Astrocyte of the spinal cord (primary cell): ENCODE measurements around the gene COPS2.
A peak's percentile ranks its signal among the peaks of the same experiment; 100 is the strongest.

ENCODE experiments used
- DNase-seq: peaks from one replicate; pipeline ENCODE4 v3.0.0; 2011; ENCODE audit warnings: low read depth, low spot score
- H3K4me3 ChIP-seq: 2 replicates; pipeline ENCODE4 v1.5.1; 2011; ENCODE audit warnings: low read depth, mild to moderate bottlenecking, low read length, moderate library complexity
- in situ Hi-C: cut with HindIII; loops from 2 replicates; pipeline ENCODE4 v1.10.0; 2017; ENCODE audit warnings: low sequenced_read_pairs
- TF ChIP-seq, protein P1 (sequence below): IDR thresholded peaks from 2 replicates; pipeline ENCODE4 v1.5.1; 2012; ENCODE audit warnings: low read depth, mild to moderate bottlenecking, low read length, inconsistent platforms

Gene COPS2

DNA sequence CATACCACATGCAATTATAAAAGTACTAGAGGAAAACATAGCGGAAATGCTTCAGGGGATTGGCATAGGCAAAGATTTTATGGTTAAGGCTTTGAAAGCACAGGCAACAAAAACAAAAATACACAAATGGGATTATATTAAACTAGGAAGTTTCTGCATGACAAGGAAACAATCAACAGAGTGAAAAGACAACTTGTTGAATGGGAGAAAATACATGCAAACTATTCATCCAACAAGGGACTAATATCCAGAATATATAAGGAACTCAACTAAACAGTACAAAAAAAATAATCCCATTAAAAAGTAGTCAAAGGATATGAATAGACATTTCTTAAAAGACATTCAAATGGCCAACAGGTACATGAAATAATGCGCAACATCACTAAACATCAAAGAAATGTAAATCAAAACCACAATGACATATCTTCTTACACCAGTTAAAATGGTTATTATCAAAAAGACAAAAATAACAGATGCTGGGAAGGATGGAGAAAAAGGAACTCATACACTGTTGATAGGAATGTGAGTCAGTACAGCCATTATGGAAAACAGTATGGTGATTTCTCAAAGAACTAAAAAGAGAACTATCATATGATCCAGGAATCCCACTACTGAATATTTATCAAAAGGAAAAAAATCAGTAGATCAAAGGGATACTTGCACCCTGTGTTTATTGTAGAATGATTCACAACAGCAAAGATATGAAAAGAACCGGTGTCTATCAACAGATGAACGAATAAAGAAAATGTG lies 39.1 kb downstream of the COPS2 start:
- no peak overlapping the region for H3K4me3 ChIP-seq
- no peak for DNase-seq
- TF ChIP-seq, protein P1, sequence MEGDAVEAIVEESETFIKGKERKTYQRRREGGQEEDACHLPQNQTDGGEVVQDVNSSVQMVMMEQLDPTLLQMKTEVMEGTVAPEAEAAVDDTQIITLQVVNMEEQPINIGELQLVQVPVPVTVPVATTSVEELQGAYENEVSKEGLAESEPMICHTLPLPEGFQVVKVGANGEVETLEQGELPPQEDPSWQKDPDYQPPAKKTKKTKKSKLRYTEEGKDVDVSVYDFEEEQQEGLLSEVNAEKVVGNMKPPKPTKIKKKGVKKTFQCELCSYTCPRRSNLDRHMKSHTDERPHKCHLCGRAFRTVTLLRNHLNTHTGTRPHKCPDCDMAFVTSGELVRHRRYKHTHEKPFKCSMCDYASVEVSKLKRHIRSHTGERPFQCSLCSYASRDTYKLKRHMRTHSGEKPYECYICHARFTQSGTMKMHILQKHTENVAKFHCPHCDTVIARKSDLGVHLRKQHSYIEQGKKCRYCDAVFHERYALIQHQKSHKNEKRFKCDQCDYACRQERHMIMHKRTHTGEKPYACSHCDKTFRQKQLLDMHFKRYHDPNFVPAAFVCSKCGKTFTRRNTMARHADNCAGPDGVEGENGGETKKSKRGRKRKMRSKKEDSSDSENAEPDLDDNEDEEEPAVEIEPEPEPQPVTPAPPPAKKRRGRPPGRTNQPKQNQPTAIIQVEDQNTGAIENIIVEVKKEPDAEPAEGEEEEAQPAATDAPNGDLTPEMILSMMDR: no peak
- in situ Hi-C loops: no loop called here

DNA sequence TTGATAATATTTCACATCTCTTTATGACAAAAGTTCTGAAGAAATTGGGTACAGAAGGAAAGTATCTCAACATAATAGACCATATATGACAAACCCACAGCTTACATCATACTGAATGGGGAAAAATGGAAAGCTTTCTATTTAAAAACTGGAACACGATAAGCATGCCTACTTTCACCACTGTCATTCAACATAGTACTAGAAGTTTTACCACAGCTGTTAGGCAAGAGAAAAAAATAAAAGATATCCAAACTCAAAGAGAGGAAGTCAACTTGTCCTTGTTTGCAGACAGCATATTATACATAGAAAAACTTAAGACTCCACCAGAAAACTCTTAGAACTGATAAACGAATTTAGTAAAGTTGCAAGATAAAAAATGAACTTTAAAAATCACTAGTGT lies 40.3 kb downstream of the COPS2 start:
- TF ChIP-seq, protein P1: no peak
- no peak for DNase-seq
- H3K4me3 ChIP-seq: no peak overlapping the region
- in situ Hi-C loops: no loop called here

DNA sequence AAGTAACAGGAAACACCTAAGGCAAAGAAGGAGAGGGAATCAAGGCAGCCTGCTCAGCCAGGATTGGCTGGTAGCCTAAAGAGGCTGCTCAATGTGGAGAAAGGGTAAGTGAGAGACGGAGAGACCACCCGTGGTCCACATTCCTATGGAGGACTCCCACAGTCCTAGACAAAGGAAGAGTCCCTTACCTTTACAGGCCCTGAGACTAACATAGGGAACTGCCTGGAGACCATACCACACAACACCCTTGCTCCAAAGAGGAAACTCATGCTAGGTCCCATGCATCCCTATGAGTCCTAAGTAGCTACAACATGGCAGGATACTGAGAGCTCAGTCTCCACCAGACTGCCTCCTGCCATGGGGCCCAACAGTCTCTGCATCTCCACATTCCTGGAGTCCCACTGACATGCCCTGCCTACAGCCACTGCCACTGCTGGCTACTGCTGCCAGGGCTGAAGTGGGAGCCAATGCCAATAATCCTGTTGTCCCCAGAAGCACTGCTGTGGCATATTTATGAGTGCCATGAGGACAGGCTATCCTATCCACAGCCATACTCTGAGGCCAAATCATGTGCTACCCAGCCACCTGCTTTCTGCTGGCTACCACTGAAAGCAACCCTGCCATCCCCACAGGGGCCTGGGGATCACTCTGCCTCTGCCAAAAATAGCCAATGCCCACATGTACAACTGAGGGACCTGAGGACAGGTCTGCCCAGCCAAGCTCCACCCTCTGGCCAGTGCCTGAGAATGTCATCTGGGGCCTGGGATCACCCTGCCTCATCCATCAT lies 45.0 kb downstream of the COPS2 start:
- TF ChIP-seq, protein P1: no peak
- no peak overlapping the region for H3K4me3 ChIP-seq
- in situ Hi-C loops: no loop called here
- DNase-seq: no peak

DNA sequence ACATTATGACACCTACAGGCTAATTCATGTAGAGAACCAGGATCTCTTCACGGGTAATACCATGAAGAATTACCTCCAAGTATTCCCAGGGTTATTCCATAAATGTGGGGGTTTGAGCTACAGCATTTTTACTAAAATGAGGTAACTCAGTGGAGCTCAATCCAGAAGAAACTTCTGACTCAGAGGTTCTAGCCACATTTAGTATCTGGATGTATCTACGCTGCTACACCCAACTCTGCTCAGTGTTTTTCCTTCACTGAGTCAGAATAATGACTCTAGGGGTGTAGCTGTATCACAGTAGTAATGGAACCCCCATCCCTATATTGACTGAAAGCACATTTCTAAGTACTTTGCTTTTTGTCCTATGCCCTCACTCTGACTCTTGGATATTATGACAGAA lies 52.4 kb downstream of the COPS2 start:
- in situ Hi-C loops: no loop called here
- TF ChIP-seq, protein P1: no peak
- DNase-seq: peak; percentile 40
- no peak overlapping the region for H3K4me3 ChIP-seq

DNA sequence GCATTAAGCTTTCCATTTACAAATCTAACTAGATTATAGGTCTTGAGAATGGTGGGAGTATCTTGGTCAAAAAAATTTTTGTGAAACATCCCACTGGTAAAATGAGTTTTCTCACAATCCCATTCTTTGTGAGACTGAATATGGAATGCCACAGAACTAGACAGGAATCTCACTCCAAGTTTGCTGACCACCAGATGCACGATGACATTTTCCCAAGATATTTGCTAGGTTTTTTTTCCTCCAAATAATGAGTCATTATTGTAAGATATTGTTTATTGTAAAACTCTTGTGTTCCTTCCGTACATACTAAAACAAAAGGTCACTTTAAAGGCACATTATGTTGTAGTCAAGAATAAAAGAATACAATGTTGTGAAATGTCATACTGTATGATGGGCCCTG lies 53.9 kb downstream of the COPS2 start:
- DNase-seq: peak; percentile 40
- H3K4me3 ChIP-seq: no peak overlapping the region
- in situ Hi-C loops: no loop called here
- TF ChIP-seq, protein P1: no peak

DNA sequence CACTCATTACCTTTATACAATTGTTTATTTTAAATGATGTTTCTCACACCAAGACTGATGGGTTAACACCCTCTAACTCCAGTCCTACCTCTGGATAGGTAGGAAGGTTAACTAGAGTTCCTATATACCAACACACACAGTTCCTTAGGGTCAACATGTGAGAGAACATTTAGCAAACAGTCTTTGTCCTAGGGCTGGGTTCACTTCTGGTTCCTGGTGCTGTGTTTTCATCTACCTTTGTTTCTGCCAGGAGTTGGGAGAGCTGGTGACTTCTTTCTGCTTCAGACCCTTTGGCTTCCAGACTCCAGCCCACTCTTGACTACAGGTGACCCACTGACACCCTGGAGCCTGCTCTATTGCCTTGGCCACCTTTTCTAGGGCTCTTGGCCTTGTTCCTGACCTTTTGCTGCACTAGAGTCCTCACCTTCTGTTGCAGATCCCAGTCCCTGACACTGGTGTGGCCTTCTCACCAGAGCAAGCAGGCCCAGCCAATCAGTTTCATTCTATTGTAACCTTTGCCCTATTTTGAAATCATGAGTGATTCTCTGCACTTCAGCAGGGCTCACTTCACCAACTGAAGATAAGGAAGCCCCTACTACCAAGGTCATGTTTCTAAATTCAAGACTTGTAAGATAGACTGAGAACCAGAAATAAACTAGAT lies 59.2 kb downstream of the COPS2 start:
- TF ChIP-seq, protein P1: no peak

More for the DNA sequence above, 59.2 kb downstream of the COPS2 start:
- no peak for DNase-seq
- no peak overlapping the region for H3K4me3 ChIP-seq
- in situ Hi-C loops: no loop called here
